Chondrocyte (in vitro differentiated cells): ENCODE data around the gene RASSF1. TPM values are rescaled to one million over a fixed set of nuclear protein-coding genes. Genes with fewer than 3 reads are reported as not detected.
"Not testable (repeated sequence)": the region's sequence is repeated elsewhere in the genome, so short reads cannot be mapped to it uniquely, and the experiment has no call there.

Source experiments
- DNase-seq: peaks from one replicate; pipeline ENCODE4 v3.0.0; 2021; ENCODE audit warnings: mixed read lengths, low spot score
- H3K27ac Mint-ChIP-seq: one replicate; pipeline ENCODE4 v1.8.0; 2021; ENCODE audit warnings: mild to moderate bottlenecking, moderate library complexity, mixed read lengths; ENCODE audit not compliant: unreplicated experiment
- H3K27me3 Mint-ChIP-seq: 2 replicates; pipeline ENCODE4 v1.8.0; 2021; ENCODE audit warnings: low read depth, mixed read lengths
- H3K36me3 Mint-ChIP-seq: 2 replicates; pipeline ENCODE4 v1.8.0; 2021; ENCODE audit warnings: low read depth, mixed read lengths
- H3K4me1 Mint-ChIP-seq: 2 replicates; pipeline ENCODE4 v1.8.0; 2021; ENCODE audit warnings: low read depth, mild to moderate bottlenecking, mixed read lengths
- H3K4me3 Mint-ChIP-seq: one replicate; pipeline ENCODE4 v1.8.0; 2021; ENCODE audit warnings: mild to moderate bottlenecking, moderate library complexity, mixed read lengths; ENCODE audit not compliant: unreplicated experiment
- H3K9me3 Mint-ChIP-seq: 2 replicates; pipeline ENCODE4 v1.8.0; 2021; ENCODE audit warnings: low read depth, mixed read lengths
- CTCF ChIP-seq: fragments of 200-600 bp; sonication (generic); IDR thresholded peaks from 2 replicates; pipeline ENCODE4 v1.5.0; 2021; ENCODE audit warnings: antibody characterized with exemption, mild to moderate bottlenecking, moderate library complexity
- total RNA-seq: library from RNA; stranded (reverse); gene quantifications from 3 replicates; pipeline ENCODE4 v1.2.1, GENCODE V29; 2021

The RASSF1 gene
- total RNA-seq, 1 donor from 2014 or later, result 21.8 TPM

- TF ChIP-seq CTCF, result no peak
- Mint-ChIP-seq H3K36me3 (peaks cover 5% of the 10 kb centered on the region), H3K27ac (no peak overlapping the region), H3K4me3 (no peak overlapping the region), H3K4me1 (peaks cover 6% of the 10 kb centered on the region), H3K9me3 (no peaks in the 10 kb centered on the region), H3K27me3 (no peaks in the 10 kb centered on the region)
- DNase-seq, result no peak
Measured at GRCh38 chr3:50286322-50287227, 54.1 kb downstream of the RASSF1 start.

DNA sequence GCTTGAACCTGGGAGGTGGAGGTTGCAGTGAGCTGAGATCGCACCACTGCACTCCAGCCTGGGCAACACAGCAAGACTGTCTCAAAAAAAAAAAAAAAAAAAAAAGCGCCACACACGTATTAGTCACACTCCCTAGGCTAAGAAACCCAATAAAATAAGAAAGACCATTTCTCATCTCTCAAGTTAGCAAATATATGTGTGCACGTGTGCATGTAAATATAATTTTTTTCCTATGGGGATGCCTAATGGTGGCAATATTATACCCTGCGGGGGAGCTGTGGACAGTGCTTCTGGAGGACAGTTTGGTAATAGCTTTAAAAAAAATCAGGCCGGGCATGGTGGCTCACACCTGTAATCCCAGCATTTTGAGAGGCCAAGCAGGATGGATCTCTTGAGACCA lies 56.5 kb downstream of the RASSF1 start:
- H3K27ac Mint-ChIP-seq, H3K4me3 Mint-ChIP-seq, H3K4me1 Mint-ChIP-seq, H3K9me3 Mint-ChIP-seq, H3K36me3 Mint-ChIP-seq, H3K27me3 Mint-ChIP-seq, DNase-seq: not testable (repeated sequence)

Other genes with a start within 250 kb of the RASSF1 start
- gene SEMA3F, start 185.5 kb downstream of the RASSF1 start, total RNA-seq, result 18.7 to 37.5 TPM (median 36.7 TPM) in 3 replicates
- gene GNAT1, start 149.2 kb downstream of the RASSF1 start, total RNA-seq, result not detected in 3 replicates
- gene SLC38A3, start 135.6 kb downstream of the RASSF1 start, total RNA-seq, result 1.00 to 1.9 TPM (median 1.2 TPM) in 3 replicates
- gene GNAI2, start 104.6 kb downstream of the RASSF1 start, total RNA-seq, result 388 to 444 TPM (median 443 TPM) in 3 replicates
- gene SEMA3B, start 71.7 kb downstream of the RASSF1 start, total RNA-seq, result 9.6 to 16.4 TPM (median 14.9 TPM) in 3 replicates
- not detected in 3 replicates for gene LSMEM2, start 61.7 kb downstream of the RASSF1 start, total RNA-seq
- gene IFRD2, start 48.4 kb downstream of the RASSF1 start, total RNA-seq, result 38.9 to 54.4 TPM (median 44.0 TPM) in 3 replicates
- 5.3 to 6.9 TPM (median 5.4 TPM) in 3 replicates for gene HYAL3, start 41.4 kb downstream of the RASSF1 start, total RNA-seq
- 10.9 to 16.0 TPM (median 12.9 TPM) in 3 replicates for gene NAA80, start 41.4 kb downstream of the RASSF1 start, total RNA-seq
- 0.22 to 0.65 TPM (median 0.26 TPM) in 3 replicates for gene HYAL1, start 37.3 kb downstream of the RASSF1 start, total RNA-seq
- gene HYAL2, start 18.1 kb downstream of the RASSF1 start, total RNA-seq, result 31.3 to 37.0 TPM (median 36.8 TPM) in 3 replicates
- 15.3 to 18.6 TPM (median 17.0 TPM) in 3 replicates for gene TUSC2, start 12.6 kb downstream of the RASSF1 start, total RNA-seq
- 0.41 to 2.0 TPM (median 1.1 TPM) in 3 replicates for gene ZMYND10, start 4.9 kb upstream of the RASSF1 start, total RNA-seq
- 19.8 to 26.9 TPM (median 21.7 TPM) in 3 replicates for gene NPRL2, start 9.9 kb upstream of the RASSF1 start, total RNA-seq
- gene CYB561D2, start 10.0 kb upstream of the RASSF1 start, total RNA-seq, result 18.2 to 29.4 TPM (median 19.5 TPM) in 3 replicates
- 45.8 to 51.8 TPM (median 50.4 TPM) in 3 replicates for gene TMEM115, start 18.7 kb upstream of the RASSF1 start, total RNA-seq
- 0.34 to 0.46 TPM (median 0.40 TPM) in 3 replicates for gene CACNA2D2, start 162.8 kb upstream of the RASSF1 start, total RNA-seq
- gene C3orf18, start 226.9 kb upstream of the RASSF1 start, total RNA-seq, result 3.2 to 5.8 TPM (median 4.4 TPM) in 3 replicates
- gene HEMK1, start 228.7 kb upstream of the RASSF1 start, total RNA-seq, result 15.1 to 20.1 TPM (median 15.2 TPM) in 3 replicates